NCI-H2107 (cell line): Measurements from ENCODE around the gene ERO1B.
"Not testable (repeated sequence)": the region's sequence is repeated elsewhere in the genome, so short reads cannot be mapped to it uniquely, and the experiment has no call there.

Experiments
- DNase-seq: peaks from one replicate; lab custom pipeline; 2025; lab: John Stamatoyannopoulos, UW

The ERO1B gene

GRCh38 chr1:236281654-236282424, at the start of gene ERO1B:
ERO1B (minus strand) TSS chr1:236281958; CDS start chr1:236281783, 175 bp downstream.
- peak; percentile 96 for DNase-seq

GRCh38 chr1:236331412-236331811, 49.7 kb upstream of the ERO1B start:
- not testable (repeated sequence) for DNase-seq

- no peak for DNase-seq
Observed at GRCh38 chr1:236326432-236326831, 44.7 kb upstream of the ERO1B start.

- DNase-seq = no peak
Observed at GRCh38 chr1:236325567-236325966, 43.8 kb upstream of the ERO1B start.

GRCh38 chr1:236323819-236324411, 42.2 kb upstream of the ERO1B start:
- DNase-seq = no peak

- no peak for DNase-seq
Observed at GRCh38 chr1:236322566-236323409, 41.0 kb upstream of the ERO1B start.

GRCh38 chr1:236321101-236321500, 39.3 kb upstream of the ERO1B start:
- no peak for DNase-seq

GRCh38 chr1:236320671-236321070, 38.9 kb upstream of the ERO1B start:
- no peak for DNase-seq

- DNase-seq = no peak
Observed at GRCh38 chr1:236320214-236320613, 38.5 kb upstream of the ERO1B start.

GRCh38 chr1:236316437-236316836, 34.7 kb upstream of the ERO1B start:
- no peak for DNase-seq

GRCh38 chr1:236315518-236315917, 33.8 kb upstream of the ERO1B start:
- DNase-seq = no peak

- no peak for DNase-seq
Observed at GRCh38 chr1:236315092-236315491, 33.3 kb upstream of the ERO1B start.

- not testable (repeated sequence) for DNase-seq
Observed at GRCh38 chr1:236314050-236314449, 32.3 kb upstream of the ERO1B start.

GRCh38 chr1:236313427-236313826, 31.7 kb upstream of the ERO1B start:
- no peak for DNase-seq

- DNase-seq = no peak
Observed at GRCh38 chr1:236311040-236311439, 29.3 kb upstream of the ERO1B start.

- DNase-seq = no peak
Observed at GRCh38 chr1:236308827-236309226, 27.1 kb upstream of the ERO1B start.

- no peak for DNase-seq
Observed at GRCh38 chr1:236307435-236307834, 25.7 kb upstream of the ERO1B start.

- no peak for DNase-seq
Observed at GRCh38 chr1:236304682-236305081, 22.9 kb upstream of the ERO1B start.

- DNase-seq = no peak
Observed at GRCh38 chr1:236303675-236304074, 21.9 kb upstream of the ERO1B start.

GRCh38 chr1:236302941-236303340, 21.2 kb upstream of the ERO1B start:
- DNase-seq = no peak

- DNase-seq = no peak
Observed at GRCh38 chr1:236301958-236302335, 20.2 kb upstream of the ERO1B start.

GRCh38 chr1:236301080-236301957, 19.6 kb upstream of the ERO1B start:
- DNase-seq = no peak
